Activated CD4-positive, alpha-beta T cell treated with anti-CD3 and anti-CD28 coated beads, Interleukin-2, amount 50 U/mL, for 48 hours (primary cell): Measurements from ENCODE around the gene SLC25A38.
"Not testable (repeated sequence)": the region's sequence is repeated elsewhere in the genome, so short reads cannot be mapped to it uniquely, and the experiment has no call there.

Experiments
- DNase-seq, 2 experiments: peaks; one replicate each; pipeline ENCODE4 v3.0.0-alpha.2; 2020

SLC25A38 gene

GRCh38 chr3:39383045-39383880 is at the start of gene SLC25A38:
Gene SLC25A38, plus strand, starts transcription at chr3:39383370. Its CDS starts 355 bp downstream, at chr3:39383725.
- peak; percentile 80 to 85 for DNase-seq

GRCh38 chr3:39333607-39334006 is 49.6 kb upstream of the SLC25A38 start:
- DNase-seq = no peak

GRCh38 chr3:39334205-39334604 is 49.0 kb upstream of the SLC25A38 start:
- DNase-seq = no peak

GRCh38 chr3:39338201-39338600 is 45.0 kb upstream of the SLC25A38 start:
- DNase-seq = no peak

GRCh38 chr3:39339086-39339485 is 44.1 kb upstream of the SLC25A38 start:
- no peak for DNase-seq

GRCh38 chr3:39343076-39343717 is 40.0 kb upstream of the SLC25A38 start:
- no peak for DNase-seq

- no peak for DNase-seq
These were observed 39.4 kb upstream of the SLC25A38 start for GRCh38 chr3:39343760-39344159.

GRCh38 chr3:39344746-39345344 is 38.3 kb upstream of the SLC25A38 start:
- no peak for DNase-seq

- no peak for DNase-seq
These were observed 36.2 kb upstream of the SLC25A38 start for GRCh38 chr3:39346785-39347585.

GRCh38 chr3:39347586-39347876 is 35.6 kb upstream of the SLC25A38 start:
- DNase-seq = no peak

GRCh38 chr3:39349080-39349479 is 34.1 kb upstream of the SLC25A38 start:
- DNase-seq = no peak

- no peak for DNase-seq
These were observed 32.5 kb upstream of the SLC25A38 start for GRCh38 chr3:39350714-39351113.

GRCh38 chr3:39351134-39351533 is 32.0 kb upstream of the SLC25A38 start:
- not testable (repeated sequence) for DNase-seq

- DNase-seq = not testable (repeated sequence)
These were observed 29.8 kb upstream of the SLC25A38 start for GRCh38 chr3:39353168-39353927.

GRCh38 chr3:39358333-39358732 is 24.8 kb upstream of the SLC25A38 start:
- no peak for DNase-seq

GRCh38 chr3:39361252-39361927 is 21.8 kb upstream of the SLC25A38 start:
- DNase-seq = peak; percentile 45 to 55

GRCh38 chr3:39362192-39362591 is 21.0 kb upstream of the SLC25A38 start:
- no peak for DNase-seq

- DNase-seq = no peak
These were observed 20.4 kb upstream of the SLC25A38 start for GRCh38 chr3:39362812-39363211.

GRCh38 chr3:39370450-39370849 is 12.7 kb upstream of the SLC25A38 start:
- not testable (repeated sequence) for DNase-seq

GRCh38 chr3:39372833-39373232 is 10.3 kb upstream of the SLC25A38 start:
- no peak for DNase-seq

GRCh38 chr3:39376959-39377634 is 6.1 kb upstream of the SLC25A38 start:
- no peak for DNase-seq
